Hindlimb muscle (tissue), 1 donor: ENCODE data around the gene ARL6. TPM values are rescaled to one million over a fixed set of nuclear protein-coding genes. Genes with fewer than 3 reads are reported as not detected.
A peak's percentile ranks its signal among the peaks of the same experiment; 100 is the strongest.
"Not testable (repeated sequence)": the region's sequence is repeated elsewhere in the genome, so short reads cannot be mapped to it uniquely, and the experiment has no call there.

Source experiments
- DNase-seq: peaks from one replicate; pipeline ENCODE4 v3.0.0-alpha.2; 2013
- polyA plus RNA-seq: library from polyadenylated mRNA; unstranded; fragments of 120-200 nt; gene quantifications from one replicate; pipeline ENCODE4 v1.2.1, GENCODE V29; 2013; ENCODE audit not compliant: insufficient read length

ARL6 gene
- polyA plus RNA-seq, 1 donor = 5.3 TPM

DNA sequence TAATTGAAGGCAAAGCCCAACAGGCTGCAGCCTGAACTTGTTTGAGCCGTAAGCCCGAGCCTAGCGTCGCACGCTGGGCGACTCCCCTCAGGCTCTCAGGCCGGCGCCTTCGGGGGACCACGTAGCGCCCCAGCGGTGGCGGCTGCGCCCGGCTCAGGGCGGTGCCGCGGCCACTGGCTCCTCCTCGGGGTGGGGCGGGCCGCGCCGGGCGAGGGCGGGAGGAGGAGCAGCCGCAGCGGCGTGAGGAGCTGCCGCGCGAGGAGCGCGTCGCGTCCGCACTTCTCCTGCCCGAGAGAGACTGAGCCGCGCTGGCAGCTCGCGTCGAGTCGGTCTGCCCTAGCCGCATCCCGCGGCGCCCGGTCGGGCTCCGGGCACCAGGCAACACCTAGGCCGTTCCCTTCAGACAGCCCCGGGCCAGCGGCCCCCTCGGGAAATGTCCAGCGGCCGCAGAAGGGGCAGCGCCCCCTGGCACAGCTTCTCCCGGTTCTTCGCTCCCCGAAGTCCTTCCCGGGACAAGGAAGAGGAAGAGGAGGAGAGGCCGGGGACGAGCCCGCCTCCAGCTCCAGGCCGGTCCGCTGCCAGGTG is 57.3 kb downstream of the ARL6 start, which contains the start of gene CRYBG3:
TSS of gene CRYBG3 (plus strand) at position 238 of the 585 bp plus-strand sequence. CDS start at position 434, 196 bp downstream.
- DNase-seq = peak; percentile 90

DNA sequence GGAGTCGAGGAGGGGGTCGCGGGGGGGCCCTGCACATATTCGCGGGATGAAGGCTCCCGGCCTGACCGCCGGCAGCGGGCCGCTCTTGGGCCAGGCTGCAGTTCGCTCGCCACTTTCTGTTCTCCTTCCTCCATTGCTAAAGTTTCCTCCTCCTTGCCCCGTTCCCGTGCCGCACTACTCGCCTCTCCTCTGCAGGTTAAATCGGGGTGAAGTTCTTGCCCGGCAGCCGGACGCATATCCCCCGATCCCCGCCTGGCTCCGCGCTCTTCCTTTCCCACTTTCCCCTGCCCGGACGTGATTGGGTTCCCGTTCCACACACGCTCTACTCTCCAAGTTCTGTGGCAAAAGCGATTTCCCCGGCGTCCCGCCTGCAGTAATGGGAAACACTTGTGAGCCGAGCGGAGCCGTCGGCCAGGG is 57.8 kb downstream of the ARL6 start:
- peak; percentile 66 for DNase-seq

GRCh38 chr3:97823046-97824004 is 58.8 kb downstream of the ARL6 start:
- peak; percentile 26 for DNase-seq

DNA sequence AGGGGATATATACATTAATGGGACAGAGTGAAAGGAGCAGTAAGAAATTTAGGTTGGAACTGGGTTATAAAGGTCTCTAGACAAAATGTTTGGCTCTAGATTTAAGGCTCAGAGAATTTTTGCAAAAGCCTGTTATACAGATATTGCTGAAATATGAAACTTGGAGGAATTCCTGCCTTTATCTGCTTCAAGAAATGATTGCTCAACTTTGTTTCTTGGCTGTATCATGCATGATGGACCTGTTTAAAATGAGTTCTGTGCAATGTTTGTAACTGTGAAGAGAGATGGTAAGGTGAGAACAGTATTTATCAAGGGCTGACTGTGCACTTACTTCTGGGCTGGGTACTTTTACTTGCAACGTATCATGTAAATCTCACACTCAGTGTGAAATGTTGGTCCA is 60.5 kb downstream of the ARL6 start:
- no peak for DNase-seq

GRCh38 chr3:97827741-97828471 is 63.3 kb downstream of the ARL6 start:
- DNase-seq = no peak

- DNase-seq = no peak
Observed at GRCh38 chr3:97829198-97829597, 64.6 kb downstream of the ARL6 start.

DNA sequence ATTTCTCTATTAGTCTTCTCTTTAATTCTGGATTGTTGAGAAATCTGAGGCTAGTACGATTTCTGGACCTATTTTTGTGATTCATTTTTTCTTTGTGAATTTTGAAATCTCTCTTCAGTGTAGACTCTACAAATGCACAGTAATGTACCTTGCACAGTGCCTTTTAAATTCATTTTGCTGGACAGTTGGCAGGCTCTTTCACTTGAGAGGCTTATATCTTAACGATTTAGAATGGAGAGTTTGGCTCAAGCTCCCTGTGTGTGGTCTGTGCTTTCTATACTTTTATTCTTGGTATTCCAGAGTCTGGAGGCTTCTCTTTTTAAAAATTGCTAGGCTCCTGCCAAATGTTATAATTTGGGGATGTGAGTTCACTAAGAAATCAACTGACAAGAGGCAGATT is 66.1 kb downstream of the ARL6 start:
- DNase-seq = no peak

DNA sequence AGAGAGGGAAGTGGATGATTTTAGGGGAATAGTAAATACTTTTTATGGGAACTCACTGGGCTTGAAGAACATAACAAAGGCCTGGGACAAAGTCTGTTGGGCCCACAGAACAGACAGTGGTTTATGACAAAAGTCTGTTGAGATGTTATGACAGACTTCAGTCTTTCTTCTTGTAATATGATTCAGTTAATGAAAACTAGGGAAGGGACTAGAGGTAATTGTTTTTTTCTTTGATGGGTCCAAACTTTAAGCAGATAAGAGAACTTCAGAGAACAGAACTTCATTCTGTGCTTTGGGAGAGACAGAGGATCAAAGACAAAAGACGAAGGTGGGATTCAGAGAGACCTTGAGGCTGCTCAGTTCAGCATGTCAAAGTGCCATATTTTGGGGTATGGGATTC is 66.6 kb downstream of the ARL6 start:
- DNase-seq = no peak

GRCh38 chr3:97833184-97833583 is 68.6 kb downstream of the ARL6 start:
- not testable (repeated sequence) for DNase-seq

DNA sequence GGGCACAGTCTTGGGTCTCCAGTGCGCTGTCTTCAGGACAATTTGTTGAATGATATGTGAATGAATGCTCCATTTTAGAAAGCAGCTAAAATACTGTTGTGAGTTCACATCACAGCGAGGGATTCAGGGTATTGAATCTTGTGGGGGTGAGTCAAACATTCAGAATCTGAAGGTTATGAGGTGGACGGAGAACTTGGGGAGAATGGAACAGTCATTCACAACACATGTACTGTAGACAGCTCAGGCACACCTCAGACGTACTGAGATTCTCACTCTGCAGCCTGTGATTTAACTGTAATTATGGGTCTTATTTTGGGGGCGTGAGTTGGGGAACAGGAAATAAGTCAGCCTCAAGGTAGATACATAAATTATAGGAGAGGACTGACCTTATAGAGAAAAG is 71.2 kb downstream of the ARL6 start:
- no peak for DNase-seq

- DNase-seq = no peak
Observed at GRCh38 chr3:97838393-97838792, 73.8 kb downstream of the ARL6 start.

DNA sequence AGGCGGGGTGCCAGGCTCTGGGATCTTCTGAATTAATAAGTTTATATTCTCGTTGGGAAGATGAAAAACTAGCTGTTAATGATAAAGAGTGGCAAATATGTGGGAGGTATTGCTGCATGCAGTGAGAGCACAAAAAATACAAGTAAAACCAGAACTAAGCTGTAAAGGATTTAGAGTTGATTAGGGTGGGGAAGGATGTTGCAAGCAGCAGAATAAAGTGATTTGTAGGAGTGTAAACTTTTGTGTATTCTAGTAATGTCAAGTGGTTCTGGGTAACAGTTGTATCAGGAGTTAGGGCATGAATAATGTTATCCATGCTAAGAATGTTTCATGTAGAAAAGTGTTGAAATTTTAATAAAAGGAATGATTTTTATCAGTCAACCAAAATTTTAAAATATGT is 75.4 kb downstream of the ARL6 start:
- no peak for DNase-seq

DNA sequence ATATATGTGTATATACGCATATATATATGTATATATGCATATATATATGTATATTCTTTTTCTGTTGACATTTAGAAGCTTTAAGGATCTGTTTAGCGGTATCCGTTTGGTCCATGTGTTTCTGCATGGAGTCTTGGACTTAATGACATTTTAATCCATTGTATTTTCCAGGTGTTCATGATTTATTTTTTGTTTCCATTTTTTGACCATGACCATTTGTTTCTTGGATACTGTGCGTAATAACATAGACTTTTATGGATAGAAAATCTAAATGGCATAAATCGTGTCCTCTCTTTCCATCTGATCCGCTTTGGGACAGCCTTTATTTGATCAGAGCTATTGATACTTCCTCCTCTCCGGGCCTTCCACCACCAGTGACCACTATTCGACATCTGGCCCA is 76.7 kb downstream of the ARL6 start:
- no peak for DNase-seq

GRCh38 chr3:97841956-97842355 is 77.4 kb downstream of the ARL6 start:
- no peak for DNase-seq

GRCh38 chr3:97848779-97849178 is 84.2 kb downstream of the ARL6 start:
- DNase-seq = no peak

Other genes with a start within 250 kb of the ARL6 start
- 24.5 TPM for gene CRYBG3, start 57.3 kb downstream of the ARL6 start, polyA plus RNA-seq
- gene RIOX2, start 207.7 kb downstream of the ARL6 start, polyA plus RNA-seq = 38.4 TPM